ENCODE results near the gene ISCU. TPM values are rescaled to one million over a fixed set of nuclear protein-coding genes. Genes with fewer than 3 reads are reported as not detected.

ISCU gene
- polyA plus RNA-seq, 1 of the 3 experiments (the other 2 are of a cell fraction): 165 TPM

DNA sequence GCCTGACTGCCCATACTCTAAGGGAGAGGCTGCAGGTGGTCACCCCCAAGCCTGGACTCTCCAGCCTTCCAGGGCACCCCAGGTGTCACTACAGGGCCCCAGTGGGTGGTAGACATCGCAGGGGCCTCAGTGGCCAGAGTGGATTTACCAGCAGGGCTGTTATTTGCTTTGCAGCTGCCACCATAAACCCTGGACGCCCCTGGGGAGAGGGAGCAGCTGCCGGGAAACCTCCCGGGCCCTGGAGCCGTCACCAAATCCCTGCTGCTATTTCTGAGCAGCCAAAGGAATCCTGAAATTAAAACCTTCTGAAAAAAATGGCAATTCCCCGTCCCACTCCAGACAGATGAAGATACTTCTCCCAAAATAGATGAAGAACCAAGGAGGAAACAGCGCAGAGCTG, 21.6 kb downstream of the ISCU start:
- H3K4me1 ChIP-seq (ENCODE audit: control insufficient read depth in 1 of 2, insufficient read depth in 2 of 2, low read depth in 1 of 2, low read length in 1 of 2): peaks cover 0 to 10% of the 10 kb centered on the region in 2 experiments; a peak in 1 of 4 replicates
- H3K4me3 ChIP-seq (ENCODE audit: low read depth in 2 of 2, low read length in 1 of 2): no peak overlapping the region
- no peaks in the 10 kb centered on the region for H3K36me3 ChIP-seq (replicated peaks in 1 of 2; ENCODE audit: control insufficient read depth in 1 of 2, insufficient read depth in 2 of 2, low read length in 1 of 2)
- TF ChIP-seq, protein P1, sequence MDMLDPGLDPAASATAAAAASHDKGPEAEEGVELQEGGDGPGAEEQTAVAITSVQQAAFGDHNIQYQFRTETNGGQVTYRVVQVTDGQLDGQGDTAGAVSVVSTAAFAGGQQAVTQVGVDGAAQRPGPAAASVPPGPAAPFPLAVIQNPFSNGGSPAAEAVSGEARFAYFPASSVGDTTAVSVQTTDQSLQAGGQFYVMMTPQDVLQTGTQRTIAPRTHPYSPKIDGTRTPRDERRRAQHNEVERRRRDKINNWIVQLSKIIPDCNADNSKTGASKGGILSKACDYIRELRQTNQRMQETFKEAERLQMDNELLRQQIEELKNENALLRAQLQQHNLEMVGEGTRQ (IDR thresholded peaks at IDR 0.05; ENCODE audit: borderline replicate concordance, low read depth, low read length): no peak
- TF ChIP-seq, protein P2, sequence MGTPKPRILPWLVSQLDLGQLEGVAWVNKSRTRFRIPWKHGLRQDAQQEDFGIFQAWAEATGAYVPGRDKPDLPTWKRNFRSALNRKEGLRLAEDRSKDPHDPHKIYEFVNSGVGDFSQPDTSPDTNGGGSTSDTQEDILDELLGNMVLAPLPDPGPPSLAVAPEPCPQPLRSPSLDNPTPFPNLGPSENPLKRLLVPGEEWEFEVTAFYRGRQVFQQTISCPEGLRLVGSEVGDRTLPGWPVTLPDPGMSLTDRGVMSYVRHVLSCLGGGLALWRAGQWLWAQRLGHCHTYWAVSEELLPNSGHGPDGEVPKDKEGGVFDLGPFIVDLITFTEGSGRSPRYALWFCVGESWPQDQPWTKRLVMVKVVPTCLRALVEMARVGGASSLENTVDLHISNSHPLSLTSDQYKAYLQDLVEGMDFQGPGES (IDR thresholded peaks at IDR 0.05; ENCODE audit: low read depth, low read length): no peak
- no peak for TF ChIP-seq TAF1 (IDR thresholded peaks at IDR 0.05; ENCODE audit: borderline replicate concordance, low read depth, low read length)
- TF ChIP-seq RFX5 (IDR thresholded peaks at IDR 0.05; ENCODE audit: low read length): no peak
- no peak for TF ChIP-seq NRF1 (IDR thresholded peaks at IDR 0.05; ENCODE audit: low read depth, low read length)
- no peak for TF ChIP-seq CHD2 (IDR thresholded peaks at IDR 0.05; ENCODE audit: low read length, partially characterized antibody)
- TF ChIP-seq FOSL2 (IDR thresholded peaks at IDR 0.05; ENCODE audit: borderline replicate concordance, low read depth): no peak
- no peak for TF ChIP-seq TCF12 (IDR thresholded peaks at IDR 0.05)
- no peak for TF ChIP-seq YY1 (IDR thresholded peaks at IDR 0.05; ENCODE audit: low read depth)
- TF ChIP-seq EZH2phosphoT487 (IDR thresholded peaks at IDR 0.05; ENCODE audit: borderline replicate concordance, low read depth): no peak
- TF ChIP-seq REST (IDR thresholded peaks at IDR 0.05; ENCODE audit: low read depth, low read length): no peak
- TF ChIP-seq RAD21 (IDR thresholded peaks at IDR 0.05; ENCODE audit: low read length): no peak
- TF ChIP-seq RCOR1 (IDR thresholded peaks at IDR 0.05; ENCODE audit: low read length): no peak
- no peak for TF ChIP-seq POLR2AphosphoS5 (IDR thresholded peaks at IDR 0.05; ENCODE audit: low read depth, low read length)
- no peak for TF ChIP-seq NFIC (IDR thresholded peaks at IDR 0.05; ENCODE audit: borderline replicate concordance)
- no peak for TF ChIP-seq TEAD4 (IDR thresholded peaks at IDR 0.05; ENCODE audit: borderline replicate concordance, insufficient read depth)
- no peak for TF ChIP-seq MEF2A (IDR thresholded peaks at IDR 0.05; ENCODE audit: borderline replicate concordance, low read depth)
- TF ChIP-seq FOXJ3 (CRISPR knock-in tag; IDR thresholded peaks at IDR 0.05): no peak
- H3K9me2 ChIP-seq: no peaks in the 10 kb centered on the region
- H4K20me1 ChIP-seq (ENCODE audit: insufficient read depth): no peaks in the 10 kb centered on the region
- H3K27me3 ChIP-seq (ENCODE audit: insufficient read depth): no peaks in the 10 kb centered on the region
- H3K27ac ChIP-seq (ENCODE audit: low read depth in 2 of 2, low read length in 1 of 2): no peak overlapping the region
- ChIA-PET POLR2A (no interaction called here), CTCF (interaction anchor here (1.8 to 4.7 kb wide), 2 partner anchors 15 to 34 kb away, joined by 4 to 38 read pairs; no protein-coding TSS in a partner anchor)
- H3K4me2 ChIP-seq: no peak overlapping the region
- no peak overlapping the region for H2AFZ ChIP-seq (ENCODE audit: low read depth)
- H3K9ac ChIP-seq: no peak overlapping the region
- no peak for DNase-seq
- H3K9me3 ChIP-seq: no peaks in the 10 kb centered on the region
- H3K79me2 ChIP-seq (ENCODE audit: insufficient read depth): no peaks in the 10 kb centered on the region
- WGBS (ENCODE audit: low lambda C conversion rate): 82% methylated on average over 7 of the region's 7 CpGs
- H3F3A ChIP-seq (replicated peaks; ENCODE audit: insufficient read depth): no peaks in the 10 kb centered on the region

Data from SK-N-SH (cell line).